K562 (cell line): ENCODE data around the gene VIPR2. TPM values are rescaled to one million over a fixed set of nuclear protein-coding genes. Genes with fewer than 3 reads are reported as not detected.

Experiments used
- ATAC-seq: fragments of 200-7000 bp; cut with Tn5 transposase; 3 replicates; pipeline ENCODE4 v1.9.1; 2020; ENCODE audit warnings: moderate library complexity
- BruUV-seq: library from RNA; stranded (reverse); fragments of 400-500 nt; replicated peaks from 2 replicates; lab custom pipeline; 2021; lab: Mats Ljungman, UMichigan
- CTCF ChIA-PET: fragments of 300-600 bp; formaldehyde crosslinking; extraction: SDS; loops from one replicate; lab custom pipeline; 2021; ENCODE audit warnings: low intra/inter-chr PET ratio; lab: Yijun Ruan, JAX
- POLR2A ChIA-PET: fragments of 300-600, 350-650 bp; sonication (Branson Sonifier 250); formaldehyde crosslinking; extraction: SDS; loops from one replicate; lab custom pipeline; 2021; ENCODE audit warnings: antibody characterized with exemption, inconsistent platforms; lab: Yijun Ruan, JAX
- DNase-seq, 4 experiments: peaks; one replicate each; pipeline versions ENCODE4 v3.0.0 to v3.0.0-alpha.2; 2011 to 2018; ENCODE audit warnings: low spot score in 3 of 4, mixed read lengths in 3 of 4; ENCODE audit errors: extremely low read depth in 1 of 4
- FAIRE-seq: peaks from 2 replicates; lab custom pipeline; 2011; peaks lifted over from hg19 to GRCh38; lab: Jason Lieb, UNC
- H2AFZ ChIP-seq: 2 replicates; pipeline ENCODE4 v1.6.0; 2011; ENCODE audit warnings: low read depth, low read length, control low read depth, inconsistent platforms
- H3K27ac ChIP-seq: fragments of 200-600 bp; 3 replicates; pipeline ENCODE4 v1.8.0; 2011; ENCODE audit warnings: low read depth, mild to moderate bottlenecking, control low read depth, inconsistent platforms, low read length, moderate library complexity, mixed read lengths; ENCODE audit errors: extremely low read depth
- H3K27me3 ChIP-seq, 2 experiments: fragments of 300-600 bp in 1 of 2; 2 replicates in 1 of 2; 3 replicates in 1 of 2; pipeline versions ENCODE4 v1.6.0 to v1.8.0; 2011; ENCODE audit warnings: inconsistent platforms in 2 of 2, low read length in 2 of 2, mild to moderate bottlenecking in 1 of 2, mixed read lengths in 1 of 2, moderate library complexity in 1 of 2; ENCODE audit not compliant: control insufficient read depth in 2 of 2, insufficient read depth in 2 of 2
- H3K36me3 ChIP-seq: fragments of 300-600 bp; 3 replicates; pipeline ENCODE4 v1.8.0; 2011; ENCODE audit warnings: mild to moderate bottlenecking, low read length, inconsistent platforms; ENCODE audit not compliant: control insufficient read depth, insufficient read depth
- H3K4me1 ChIP-seq, 2 experiments: fragments of 200-600 bp in 1 of 2; replicated peaks in 1 of 2; 2 replicates in 1 of 2; 3 replicates in 1 of 2; pipeline versions ENCODE4 v1.5.1 to v1.8.0; 2011; ENCODE audit warnings: inconsistent platforms in 2 of 2, low read length in 2 of 2, mild to moderate bottlenecking in 1 of 2, mixed read lengths in 1 of 2, moderate library complexity in 1 of 2; ENCODE audit not compliant: control insufficient read depth in 2 of 2, insufficient read depth in 2 of 2
- H3K4me2 ChIP-seq: 2 replicates; pipeline ENCODE4 v1.6.1; 2011; ENCODE audit warnings: low read length, control low read depth, inconsistent platforms, mixed read lengths; ENCODE audit not compliant: insufficient read depth
- H3K4me3 ChIP-seq: fragments of 200-600 bp; sonication (generic), shearing (Covaris generic); 2 replicates; pipeline ENCODE4 v1.5.1; 2016; ENCODE audit warnings: control low read depth, inconsistent platforms
- H3K79me2 ChIP-seq: fragments of 200-600 bp; 3 replicates; pipeline ENCODE4 v1.8.0; 2011; ENCODE audit warnings: low read length, inconsistent platforms; ENCODE audit not compliant: control insufficient read depth, insufficient read depth
- H3K9ac ChIP-seq, 2 experiments: 2 replicates each; pipeline versions ENCODE4 v1.6.0 to v1.6.1; 2011; ENCODE audit warnings: low read depth in 2 of 2, low read length in 2 of 2, control low read depth in 1 of 2, inconsistent platforms in 1 of 2, mild to moderate bottlenecking in 1 of 2, mixed read lengths in 1 of 2; ENCODE audit not compliant: insufficient read depth in 1 of 2
- H3K9me1 ChIP-seq: one replicate; pipeline ENCODE4 v1.6.0; 2011; ENCODE audit warnings: inconsistent platforms, mild to moderate bottlenecking, low read length, moderate library complexity; ENCODE audit not compliant: control insufficient read depth, insufficient read depth
- H3K9me3 ChIP-seq: replicated peaks from 2 replicates; pipeline ENCODE4 v1.5.1; 2011; ENCODE audit warnings: low read depth, low read length, inconsistent platforms; ENCODE audit not compliant: control insufficient read depth, insufficient read depth
- H4K20me1 ChIP-seq: replicated peaks from 2 replicates; pipeline ENCODE4 v1.6.1; 2011; ENCODE audit warnings: low read length, inconsistent platforms, mixed read lengths; ENCODE audit not compliant: control insufficient read depth, insufficient read depth
- C11orf30 ChIP-seq: fragments of 450-650 bp; IDR thresholded peaks from 2 replicates; pipeline ENCODE4 v1.6.1; 2016; ENCODE audit warnings: low read depth, mild to moderate bottlenecking
- CBFA2T3 ChIP-seq: fragments of 450-650 bp; IDR thresholded peaks from 2 replicates; pipeline ENCODE4 v1.6.1; 2017
- MEIS2 ChIP-seq: fragments of 450-650 bp; IDR thresholded peaks from 2 replicates; pipeline ENCODE4 v1.6.1; 2014; ENCODE audit warnings: mild to moderate bottlenecking; ENCODE audit not compliant: partially characterized antibody
- NFE2 ChIP-seq: IDR thresholded peaks from 2 replicates; pipeline ENCODE4 v1.6.1; 2014; ENCODE audit warnings: antibody characterized with exemption, low read depth
- PKNOX1 ChIP-seq: fragments of 450-650 bp; IDR thresholded peaks from 2 replicates; pipeline ENCODE4 v1.6.1; 2016
- RBBP5 ChIP-seq: fragments of 200-600 bp; sonication (generic); IDR thresholded peaks from 2 replicates; pipeline ENCODE4 v1.6.1; 2012; ENCODE audit warnings: borderline replicate concordance, mild to moderate bottlenecking, low read length, control low read depth, inconsistent platforms; ENCODE audit not compliant: insufficient read depth, poor library complexity, severe bottlenecking
- SPI1 ChIP-seq: IDR thresholded peaks from 2 replicates; pipeline ENCODE4 v1.6.1; 2011; ENCODE audit warnings: low read depth, low read length, control low read depth, borderline replicate concordance
- ZNF384 ChIP-seq: IDR thresholded peaks from 2 replicates; pipeline ENCODE4 v1.6.1; 2012; ENCODE audit warnings: low read depth, low read length, improper control_type of control experiment
- WGBS: fragments of 100-300 bp; shearing (Covaris generic); methylation state at CpG from one replicate; pipeline ENCODE4 v1.1.6; 2016; ENCODE audit warnings: low coverage, mixed read lengths; ENCODE audit not compliant: insufficient coverage; ENCODE audit errors: missing lambda C conversion rate; 5-methylcytosine and 5-hydroxymethylcytosine counted together
- in situ Hi-C: fragments of 300-500 bp; cut with MboI; formaldehyde crosslinking; loops from 4 replicates; pipeline ENCODE4 v1.15.0; 2018; ENCODE audit warnings: inconsistent platforms, mixed read lengths
- intact Hi-C: fragments of 100-400 bp; cut with micrococcal nuclease; formaldehyde crosslinking; loops from 2 replicates; pipeline ENCODE4 v1.14.2; 2022
- polyA plus RNA-seq, 8 experiments: library from polyadenylated mRNA; depleted of rRNA in 4 of 8; stranded (reverse) in 5 of 8; unstranded in 3 of 8; fragments of >200 nt; fragmentation: Nextera tagmentation in 2 of 8; fragmentation: Illumina TruSeq in 1 of 8; extraction: Ambion mirVana in 2 of 8; extraction: Trizol in 1 of 8; gene quantifications; 2 replicates each; pipeline versions ENCODE4 v1.2.1 to v1.2.3, GENCODE V29; 2011 to 2014; ENCODE audit warnings: inconsistent platforms in 1 of 8, missing spikeins in 1 of 8
- total RNA-seq, 7 experiments: library from RNA; depleted of rRNA in 6 of 7; stranded (reverse); fragments of >200 nt in 6 of 7; fragmentation: Illumina TruSeq in 2 of 7; extraction: Trizol in 2 of 7; gene quantifications; 2 replicates each; pipeline versions ENCODE4 v1.2.1 to v1.2.3, GENCODE V29; 2011 to 2021; ENCODE audit warnings: low replicate concordance in 1 of 7

Gene VIPR2
- total and polyA plus RNA-seq, 9 of the 15 experiments (the other 6 are each of a cell fraction or from before 2014, with no cell fraction given): 0.04 TPM; not detected in 8

DNA sequence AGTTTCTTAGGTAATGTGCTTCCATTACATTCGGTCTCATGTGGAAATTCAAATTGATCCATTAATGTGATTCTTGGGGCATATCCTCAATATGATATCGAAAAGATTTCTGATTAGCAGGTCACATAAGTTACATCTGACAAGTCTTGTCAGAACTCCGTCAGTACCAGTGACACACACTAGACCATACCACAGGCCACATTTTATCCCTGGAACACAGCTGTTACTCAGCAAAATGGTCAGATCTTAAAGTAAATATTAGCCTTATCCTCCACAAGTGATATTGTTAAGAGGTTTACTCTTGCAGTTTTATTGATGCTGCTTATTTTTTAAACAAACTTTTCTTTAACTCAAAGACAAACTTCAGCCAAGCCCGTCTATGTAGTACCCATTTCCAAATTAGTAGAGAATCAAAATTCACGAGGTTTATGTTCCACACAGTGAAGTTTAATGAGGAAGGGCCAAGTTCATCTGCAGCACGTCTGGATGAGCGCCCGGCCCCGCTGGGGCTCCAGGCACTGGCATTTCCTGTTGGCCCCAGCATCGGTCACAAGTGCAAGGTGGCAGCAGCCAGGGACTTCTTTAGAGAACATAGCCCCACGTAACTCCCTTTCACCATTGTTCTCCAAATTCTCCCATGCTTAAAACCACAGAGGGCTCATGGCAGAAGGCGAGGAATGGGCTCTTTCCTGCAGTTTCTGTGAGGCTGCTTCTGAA, 132.2 kb downstream of the VIPR2 start:
- H3K9ac ChIP-seq: no peak overlapping the region
- ATAC-seq: no peak

More for the DNA sequence above, 132.2 kb downstream of the VIPR2 start:
- WGBS: 50% methylated on average over 12 of the region's 12 CpGs
- H3K36me3 ChIP-seq: peaks cover 26% of the 10 kb centered on the region; the same call in 2 of the 3 replicates
- no peak overlapping the region for H3K4me3 ChIP-seq
- no peak overlapping the region; the same call in 1 of the 2 replicates for H3K4me2 ChIP-seq
- CTCF ChIA-PET: no interaction called here
- no peak overlapping the region for H3K27ac ChIP-seq
- intact Hi-C loops (no loop called here), in situ Hi-C loops (no loop called here)
- FAIRE-seq: peak; percentile 42
- H3K4me1 ChIP-seq: peaks cover 26 to 35% of the 10 kb centered on the region in 2 experiments
- no peaks in the 10 kb centered on the region for H3K9me3 ChIP-seq
- H3K9me1 ChIP-seq: no peaks in the 10 kb centered on the region
- TF ChIP-seq C11orf30 (peak; percentile 4; the same call in 1 of the 2 replicates), RBBP5 (no peak), CBFA2T3 (peak; percentile 40; the same call in 1 of the 2 replicates), ZNF384 (no peak), NFE2 (peak; percentile 46; the same call in 1 of the 2 replicates), PKNOX1 (peak; percentile 41; the same call in 1 of the 2 replicates), MEIS2 (peak; percentile 66), SPI1 (no peak)
- H2AFZ ChIP-seq: no peak overlapping the region
- BruUV-seq: no TSS peak
- H3K27me3 ChIP-seq: peaks cover 0 to 32% of the 10 kb centered on the region in 2 experiments; a peak in 2 of 5 replicates
- no peak for DNase-seq
- POLR2A ChIA-PET: interaction anchor here (0.7 to 0.8 kb wide), 2 partner anchors 11 to 40 kb away, joined by 3 read pairs; no protein-coding TSS in a partner anchor
- no peaks in the 10 kb centered on the region for H4K20me1 ChIP-seq
- peaks cover 28% of the 10 kb centered on the region for H3K79me2 ChIP-seq
